M059J (cell line): ENCODE data around the gene SURF2. TPM values are rescaled to one million over a fixed set of nuclear protein-coding genes. Genes with fewer than 3 reads are reported as not detected.
"Not testable (repeated sequence)": the region's sequence is repeated elsewhere in the genome, so short reads cannot be mapped to it uniquely, and the experiment has no call there.

Experiments
- DNase-seq: peaks from one replicate; pipeline ENCODE4 v3.0.0-alpha.2; 2012; ENCODE audit warnings: low read depth
- total RNA-seq: library from RNA; depleted of rRNA; stranded (reverse); fragments of >200 nt; shearing (Covaris generic); gene quantifications from 2 replicates; pipeline ENCODE4 v1.2.3, GENCODE V29; 2014; rRNA removed

SURF2 gene
- 19.8 and 23.5 TPM in 2 replicates for total RNA-seq

GRCh38 chr9:133356391-133357091, at the start of gene SURF2, which contains the start of gene SURF1:
SURF2 (plus strand) TSS chr9:133356550; CDS start chr9:133356593, 43 bp downstream.
SURF1 (minus strand) TSS chr9:133356487; CDS start chr9:133356453, 34 bp downstream.
- peak; percentile 84 for DNase-seq

GRCh38 chr9:133307301-133307700, 49.0 kb upstream of the SURF2 start:
- DNase-seq, result no peak

GRCh38 chr9:133309608-133310007, 46.7 kb upstream of the SURF2 start:
- no peak for DNase-seq

GRCh38 chr9:133315997-133316396, 40.4 kb upstream of the SURF2 start:
- no peak for DNase-seq

GRCh38 chr9:133317551-133317950, 38.8 kb upstream of the SURF2 start:
- not testable (repeated sequence) for DNase-seq

- no peak for DNase-seq
Measured at GRCh38 chr9:133320421-133320881, 35.9 kb upstream of the SURF2 start.

GRCh38 chr9:133321411-133321935, 34.9 kb upstream of the SURF2 start:
- no peak for DNase-seq

- no peak for DNase-seq
Measured at GRCh38 chr9:133322701-133323100, 33.6 kb upstream of the SURF2 start.

GRCh38 chr9:133323211-133323610, 33.1 kb upstream of the SURF2 start:
- no peak for DNase-seq

GRCh38 chr9:133323991-133324703, 32.2 kb upstream of the SURF2 start:
- no peak for DNase-seq

- not testable (repeated sequence) for DNase-seq
Measured at GRCh38 chr9:133327021-133327420, 29.3 kb upstream of the SURF2 start.

GRCh38 chr9:133327834-133328484, 28.4 kb upstream of the SURF2 start:
- DNase-seq, result no peak

GRCh38 chr9:133329306-133330156, 26.8 kb upstream of the SURF2 start:
- DNase-seq, result peak; percentile 29

- DNase-seq, result no peak
Measured at GRCh38 chr9:133331221-133331620, 25.1 kb upstream of the SURF2 start.

- DNase-seq, result no peak
Measured at GRCh38 chr9:133331641-133332380, 24.5 kb upstream of the SURF2 start.

- no peak for DNase-seq
Measured at GRCh38 chr9:133332381-133332730, 24.0 kb upstream of the SURF2 start.

GRCh38 chr9:133333011-133333410, 23.3 kb upstream of the SURF2 start:
- DNase-seq, result no peak

GRCh38 chr9:133333566-133333965, 22.8 kb upstream of the SURF2 start:
- no peak for DNase-seq

GRCh38 chr9:133334161-133334560, 22.2 kb upstream of the SURF2 start:
- DNase-seq, result no peak

GRCh38 chr9:133334888-133335287, 21.5 kb upstream of the SURF2 start:
- DNase-seq, result not testable (repeated sequence)
